Measurements from ENCODE around the gene FBLN1.

The FBLN1 gene

GRCh38 chr22:45597460-45598192, 94.9 kb downstream of the FBLN1 start:
- CTCF ChIA-PET: interaction anchor here (1.4 to 6.2 kb wide), 2 partner anchors 9 to 20 kb away, joined by 4 to 35 read pairs; no protein-coding TSS in a partner anchor
- no peak overlapping the region for H3K4me3 ChIP-seq (ENCODE audit: low read depth, low read length)
- no peak for DNase-seq (ENCODE audit: low read depth, low spot score)
- POLR2A ChIA-PET: no interaction called here
- TF ChIP-seq CTCF (IDR thresholded peaks at IDR 0.05; ENCODE audit: insufficient read depth, low read length, missing control alignments): no peak

- H3K4me3 ChIP-seq (ENCODE audit: low read depth, low read length): no peak overlapping the region
- POLR2A ChIA-PET: no interaction called here
- CTCF ChIA-PET: interaction anchor here (6.2 kb wide), 1 partner anchor 21 kb away, joined by 35 read pairs; no protein-coding TSS in a partner anchor
- DNase-seq (ENCODE audit: low read depth, low spot score): no peak
- no peak for TF ChIP-seq CTCF (IDR thresholded peaks at IDR 0.05; ENCODE audit: insufficient read depth, low read length, missing control alignments)
Observed at GRCh38 chr22:45598596-45599217, 96.0 kb downstream of the FBLN1 start.

- no peak for TF ChIP-seq CTCF (IDR thresholded peaks at IDR 0.05; ENCODE audit: insufficient read depth, low read length, missing control alignments)
- ChIA-PET POLR2A (no interaction called here), CTCF (interaction anchor here (2.2 kb wide), 1 partner anchor 22 kb away, joined by 6 read pairs; no protein-coding TSS in a partner anchor)
- no peak for DNase-seq (ENCODE audit: low read depth, low spot score)
- H3K4me3 ChIP-seq (ENCODE audit: low read depth, low read length): no peak overlapping the region
Observed at GRCh38 chr22:45599836-45600577, 97.3 kb downstream of the FBLN1 start.

GRCh38 chr22:45600790-45601730, 98.4 kb downstream of the FBLN1 start:
- ChIA-PET CTCF (interaction anchor here (2.2 kb wide), 1 partner anchor 23 kb away, joined by 6 read pairs; no protein-coding TSS in a partner anchor), POLR2A (interaction anchor here (0.6 kb wide), 1 partner anchor 17 kb away, joined by 3 read pairs; no protein-coding TSS in a partner anchor)
- DNase-seq (ENCODE audit: low read depth, low spot score): no peak
- H3K4me3 ChIP-seq (ENCODE audit: low read depth, low read length): no peak overlapping the region
- TF ChIP-seq CTCF (IDR thresholded peaks at IDR 0.05; ENCODE audit: insufficient read depth, low read length, missing control alignments): no peak

GRCh38 chr22:45602004-45602733, 99.5 kb downstream of the FBLN1 start:
- ChIA-PET POLR2A (no interaction called here), CTCF (interaction anchor here (0.6 to 4.3 kb wide), 4 partner anchors 17 to 48 kb away, joined by 3 to 24 read pairs (median 4); no protein-coding TSS in a partner anchor)
- DNase-seq (ENCODE audit: low read depth, low spot score): no peak
- no peak for TF ChIP-seq CTCF (IDR thresholded peaks at IDR 0.05; ENCODE audit: insufficient read depth, low read length, missing control alignments)
- no peak overlapping the region for H3K4me3 ChIP-seq (ENCODE audit: low read depth, low read length)

Data from AG04449 (cell line).